Loucy (cell line): ENCODE data around the gene ORC4.

Experiments used
- H2AFZ ChIP-seq: fragments of 200-600 bp; sonication (generic); 2 replicates; pipeline ENCODE4 v1.6.0; 2016; ENCODE audit warnings: antibody characterized with exemption, mild to moderate bottlenecking, low read length, moderate library complexity
- H3F3A ChIP-seq: fragments of 200-600 bp; 2 replicates; pipeline ENCODE4 v1.6.0; 2016; ENCODE audit warnings: antibody characterized with exemption, low read depth, mild to moderate bottlenecking
- H3K27me3 ChIP-seq: fragments of 200-600 bp; sonication (generic); 2 replicates; pipeline ENCODE4 v1.6.1; 2014; ENCODE audit warnings: low read length, mild to moderate bottlenecking; ENCODE audit not compliant: insufficient read depth, poor library complexity, severe bottlenecking
- H3K36me3 ChIP-seq: fragments of 200-600 bp; sonication (generic); 2 replicates; pipeline ENCODE4 v1.6.1; 2016; ENCODE audit warnings: low read length; ENCODE audit not compliant: insufficient read depth
- H3K4me1 ChIP-seq: fragments of 200-600 bp; sonication (generic); 2 replicates; pipeline ENCODE4 v1.5.1; 2014; ENCODE audit warnings: low read length, mild to moderate bottlenecking; ENCODE audit not compliant: insufficient read depth, poor library complexity, severe bottlenecking
- H3K4me2 ChIP-seq: fragments of 200-600 bp; sonication (generic); 2 replicates; pipeline ENCODE4 v1.6.0; 2014; ENCODE audit warnings: antibody characterized with exemption, low read length, low read depth, mild to moderate bottlenecking; ENCODE audit not compliant: poor library complexity, severe bottlenecking
- H3K4me3 ChIP-seq: fragments of 200-600 bp; sonication (generic); 2 replicates; pipeline ENCODE4 v1.5.1; 2014; ENCODE audit warnings: low read length, mild to moderate bottlenecking, mixed read lengths; ENCODE audit not compliant: poor library complexity, severe bottlenecking
- H3K79me2 ChIP-seq: fragments of 200-600 bp; sonication (generic); 2 replicates; pipeline ENCODE4 v1.6.1; 2014; ENCODE audit warnings: low read length; ENCODE audit not compliant: insufficient read depth
- H3K9ac ChIP-seq: fragments of 200-600 bp; sonication (generic); 2 replicates; pipeline ENCODE4 v1.6.0; 2014; ENCODE audit warnings: mild to moderate bottlenecking, low read depth, low read length, moderate library complexity; ENCODE audit not compliant: poor library complexity, severe bottlenecking
- H3K9me2 ChIP-seq: fragments of 200-600 bp; sonication (generic); replicated peaks from 2 replicates; pipeline ENCODE4 v1.6.1; 2016; ENCODE audit warnings: low read depth, low read length, mixed read lengths
- H3K9me3 ChIP-seq: fragments of 200-600 bp; sonication (generic); 2 replicates; pipeline ENCODE4 v1.6.1; 2014; ENCODE audit warnings: mild to moderate bottlenecking, antibody characterized with exemption, low read length, low read depth; ENCODE audit not compliant: insufficient read depth
- H4K20me1 ChIP-seq: fragments of 200-600 bp; sonication (generic); 2 replicates; pipeline ENCODE4 v1.6.0; 2014; ENCODE audit warnings: antibody characterized with exemption, low read length, mild to moderate bottlenecking; ENCODE audit not compliant: insufficient read depth, poor library complexity, severe bottlenecking
- CTCF ChIP-seq: fragments of 200-600 bp; sonication (generic); conservative IDR thresholded peaks from 2 replicates; pipeline ENCODE4 v1.5.1; 2014; ENCODE audit warnings: mild to moderate bottlenecking, antibody characterized with exemption, low read length
- EZH2phosphoT487 ChIP-seq: fragments of 200-600 bp; IDR thresholded peaks from 2 replicates; pipeline ENCODE4 v1.6.1; 2018; ENCODE audit warnings: antibody characterized with exemption, mild to moderate bottlenecking, moderate library complexity, borderline replicate concordance

Gene ORC4

GRCh38 chr2:148032215-148032614 lies 11.7 kb upstream of the ORC4 start:
- peaks cover 18% of the 10 kb centered on the region for H4K20me1 ChIP-seq
- no peak overlapping the region for H3K4me2 ChIP-seq
- H3K4me3 ChIP-seq = no peak overlapping the region
- no peak for TF ChIP-seq EZH2phosphoT487
- no peak for TF ChIP-seq CTCF
- no peaks in the 10 kb centered on the region for H3K9me3 ChIP-seq
- peaks cover 20% of the 10 kb centered on the region; the same call in 1 of the 2 replicates for H3K79me2 ChIP-seq
- H2AFZ ChIP-seq = no peak overlapping the region
- H3K36me3 ChIP-seq = no peaks in the 10 kb centered on the region
- no peaks in the 10 kb centered on the region for H3K9me2 ChIP-seq
- H3K27me3 ChIP-seq = no peaks in the 10 kb centered on the region
- peaks cover 14% of the 10 kb centered on the region for H3K4me1 ChIP-seq
- no peaks in the 10 kb centered on the region for H3F3A ChIP-seq
- H3K9ac ChIP-seq = no peak overlapping the region

- no peaks in the 10 kb centered on the region for H3K27me3 ChIP-seq
- no peaks in the 10 kb centered on the region for H3K36me3 ChIP-seq
- H3K4me3 ChIP-seq = no peak overlapping the region
- H3K9ac ChIP-seq = no peak overlapping the region
- no peaks in the 10 kb centered on the region for H3K9me2 ChIP-seq
- no peaks in the 10 kb centered on the region for H3K9me3 ChIP-seq
- H3K4me2 ChIP-seq = no peak overlapping the region
- H3K79me2 ChIP-seq = peaks cover 27% of the 10 kb centered on the region
- H4K20me1 ChIP-seq = peaks cover 23% of the 10 kb centered on the region
- peaks cover 22% of the 10 kb centered on the region for H3K4me1 ChIP-seq
- TF ChIP-seq EZH2phosphoT487 (no peak), CTCF (no peak)
- no peak overlapping the region for H2AFZ ChIP-seq
- H3F3A ChIP-seq = no peaks in the 10 kb centered on the region
Measured at GRCh38 chr2:148031152-148031551, 10.6 kb upstream of the ORC4 start.

- Histone ChIP-seq H3K4me1 (peaks cover 43% of the 10 kb centered on the region), H3K4me3 (no peak overlapping the region), H4K20me1 (peaks cover 45% of the 10 kb centered on the region), H3K9ac (no peak overlapping the region), H3F3A (no peaks in the 10 kb centered on the region), H3K79me2 (peaks cover 48% of the 10 kb centered on the region), H3K27me3 (no peaks in the 10 kb centered on the region), H3K36me3 (no peaks in the 10 kb centered on the region), H2AFZ (no peak overlapping the region), H3K9me3 (no peaks in the 10 kb centered on the region), H3K4me2 (peak overlapping the region; percentile 43), H3K9me2 (no peaks in the 10 kb centered on the region)
- TF ChIP-seq EZH2phosphoT487 (no peak), CTCF (no peak)
Measured at GRCh38 chr2:148028781-148029180, 8.2 kb upstream of the ORC4 start.
